Adrenal gland (tissue), 5 donors: ENCODE measurements around the gene TMEM63A.

Experiments used
- POLR2A ChIP-seq, 2 donors: fragments of 450-650 bp; IDR thresholded peaks; one replicate each; pipeline ENCODE4 v1.6.1; 2017; ENCODE audit warnings: antibody characterized with exemption in 2 of 2, mild to moderate bottlenecking in 2 of 2, moderate library complexity in 1 of 2
- TF ChIP-seq, protein P1 (sequence below), 6 experiments: fragments of 450-650 bp in 4 of 6; fragments of 200-600 bp in 2 of 6; sonication (generic) in 1 of 6; IDR thresholded peaks; 1 replicate in 5 of 6; 2 replicates in 1 of 6; pipeline versions ENCODE4 v1.5.1 to v1.8.0; 2016 to 2021; ENCODE audit warnings: antibody characterized with exemption in 6 of 6, mild to moderate bottlenecking in 2 of 6, moderate library complexity in 1 of 6
- donor health status: DM: no; HTN: no; CAD: no.

DNA sequence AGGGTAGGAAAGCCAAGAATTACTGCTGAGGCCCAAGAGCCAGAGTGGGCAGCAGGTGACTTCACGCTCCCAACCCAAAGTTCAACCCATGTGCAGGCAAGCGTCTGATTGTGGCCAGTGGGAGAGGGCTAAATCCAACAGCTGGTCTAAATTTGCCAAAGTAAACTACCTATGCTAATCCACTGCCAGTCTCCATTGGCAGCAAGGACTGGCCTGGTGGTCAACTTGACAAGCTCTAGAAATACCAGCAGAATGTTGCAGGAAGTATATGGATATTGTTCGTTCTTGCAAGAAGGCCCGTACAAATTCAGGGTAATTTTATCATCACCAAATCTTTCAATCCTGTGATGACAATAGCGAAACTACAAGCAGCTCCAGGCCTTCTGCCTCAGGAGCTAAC is 1.5 kb downstream of the TMEM63A start:
- TF ChIP-seq, protein P1, sequence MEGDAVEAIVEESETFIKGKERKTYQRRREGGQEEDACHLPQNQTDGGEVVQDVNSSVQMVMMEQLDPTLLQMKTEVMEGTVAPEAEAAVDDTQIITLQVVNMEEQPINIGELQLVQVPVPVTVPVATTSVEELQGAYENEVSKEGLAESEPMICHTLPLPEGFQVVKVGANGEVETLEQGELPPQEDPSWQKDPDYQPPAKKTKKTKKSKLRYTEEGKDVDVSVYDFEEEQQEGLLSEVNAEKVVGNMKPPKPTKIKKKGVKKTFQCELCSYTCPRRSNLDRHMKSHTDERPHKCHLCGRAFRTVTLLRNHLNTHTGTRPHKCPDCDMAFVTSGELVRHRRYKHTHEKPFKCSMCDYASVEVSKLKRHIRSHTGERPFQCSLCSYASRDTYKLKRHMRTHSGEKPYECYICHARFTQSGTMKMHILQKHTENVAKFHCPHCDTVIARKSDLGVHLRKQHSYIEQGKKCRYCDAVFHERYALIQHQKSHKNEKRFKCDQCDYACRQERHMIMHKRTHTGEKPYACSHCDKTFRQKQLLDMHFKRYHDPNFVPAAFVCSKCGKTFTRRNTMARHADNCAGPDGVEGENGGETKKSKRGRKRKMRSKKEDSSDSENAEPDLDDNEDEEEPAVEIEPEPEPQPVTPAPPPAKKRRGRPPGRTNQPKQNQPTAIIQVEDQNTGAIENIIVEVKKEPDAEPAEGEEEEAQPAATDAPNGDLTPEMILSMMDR (IDR thresholded peaks at IDR 0.05): no peak
- no peak for TF ChIP-seq POLR2A (IDR thresholded peaks at IDR 0.05)
